LHCN-M2 (cell line): Measurements from ENCODE around the gene ATP10B. TPM values are rescaled to one million over a fixed set of nuclear protein-coding genes. Genes with fewer than 3 reads are reported as not detected.

Experiments
- DNase-seq: peaks from one replicate; pipeline ENCODE4 v3.0.0-alpha.2; 2012; ENCODE audit warnings: low read depth
- total RNA-seq: library from RNA; depleted of rRNA; stranded (reverse); fragments of >200 nt; gene quantifications from 2 replicates; pipeline ENCODE4 v1.2.3, GENCODE V29; 2014

ATP10B gene
- total RNA-seq, 1 experiment from 2014 or later, result not detected

GRCh38 chr5:160514866-160515265 is 337.1 kb downstream of the ATP10B start:
- DNase-seq, result no peak

- no peak for DNase-seq
Observed at GRCh38 chr5:160514191-160514590, 337.8 kb downstream of the ATP10B start.

- DNase-seq, result no peak
Observed at GRCh38 chr5:160513485-160513884, 338.5 kb downstream of the ATP10B start.
